HG03565 (cell line): ENCODE measurements around the gene ABCC1.
"Not testable (repeated sequence)": the region's sequence is repeated elsewhere in the genome, so short reads cannot be mapped to it uniquely, and the experiment has no call there.

Source experiments
- ATAC-seq: cut with Tn5 transposase; IDR thresholded peaks from one replicate; pipeline ENCODE4 v1.9.1; 2021; ENCODE audit warnings: mild to moderate bottlenecking, moderate library complexity; ENCODE audit not compliant: unreplicated experiment

Gene ABCC1

DNA sequence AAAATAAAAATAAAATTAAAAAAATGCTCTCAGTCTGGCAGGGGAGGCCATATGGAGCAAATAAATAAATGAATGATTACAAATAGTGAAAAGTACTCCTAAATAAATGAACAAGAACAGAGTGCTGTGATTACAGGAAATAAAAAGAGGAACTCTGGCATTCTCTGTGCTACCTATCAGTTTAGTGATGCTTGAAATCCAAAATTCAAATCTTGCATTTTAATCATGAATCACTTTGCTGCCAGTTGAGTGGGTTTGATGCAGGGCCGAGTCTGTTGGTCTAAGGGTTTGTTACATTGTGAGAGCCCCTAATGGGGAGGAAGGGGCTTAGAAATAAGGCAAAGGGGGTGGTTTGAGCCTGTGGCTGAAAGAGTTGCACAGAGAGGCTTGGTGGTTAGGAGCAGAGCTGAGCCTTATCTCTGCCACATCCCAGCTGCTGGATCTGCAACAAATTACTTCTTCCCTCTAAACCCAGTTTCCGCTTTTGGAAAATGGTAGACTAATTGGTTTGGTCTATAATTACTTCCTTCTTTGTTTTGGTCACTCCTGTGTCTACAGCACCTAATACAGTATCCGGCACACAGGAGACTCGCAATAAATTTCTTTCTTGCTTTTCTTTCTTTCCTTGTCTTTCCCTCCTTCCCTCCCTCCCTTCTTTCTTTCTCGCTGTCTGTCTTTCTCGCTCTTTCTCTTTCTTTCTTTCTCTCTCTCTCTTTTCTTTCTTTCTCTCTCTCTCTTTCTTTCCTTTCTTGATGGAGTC, 6.3 kb upstream of the ABCC1 start:
- ATAC-seq = no peak

DNA sequence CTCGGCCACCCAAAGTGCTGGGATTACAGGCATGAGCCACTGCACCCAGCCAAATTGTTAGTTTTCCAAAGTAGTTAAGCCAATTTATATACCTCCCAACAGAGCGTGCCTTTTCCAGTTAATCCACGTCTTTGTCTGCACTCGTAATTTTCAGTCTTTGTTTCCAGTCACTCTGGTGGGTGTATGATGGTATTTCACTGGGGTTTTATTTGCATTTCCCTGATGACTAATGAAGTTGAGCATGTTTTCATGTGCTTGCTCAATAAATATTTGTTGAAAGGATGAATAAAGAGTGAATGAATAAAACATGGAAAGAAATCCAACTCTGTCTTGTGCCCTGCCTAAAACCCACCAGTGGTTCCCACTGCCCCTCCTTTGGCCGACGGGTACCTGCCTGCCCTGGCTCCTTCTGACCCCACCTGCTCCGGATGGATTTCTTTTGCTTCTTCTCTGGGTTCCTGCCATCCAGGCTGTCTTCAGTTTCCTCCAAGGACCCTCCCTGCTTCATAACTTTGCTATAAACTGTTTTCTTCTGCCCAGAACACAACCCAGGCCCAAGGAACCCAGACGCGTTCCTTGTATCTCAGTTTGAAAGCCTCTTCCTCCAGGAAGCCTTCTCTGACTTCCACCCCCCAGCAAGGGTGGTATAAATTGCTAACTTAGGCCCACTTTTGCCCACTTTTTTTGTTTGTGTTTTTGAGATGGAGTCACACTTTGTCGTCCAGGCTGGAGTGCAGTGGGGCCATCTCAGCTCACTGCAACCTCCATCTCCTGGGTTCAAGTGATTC, 3.0 kb upstream of the ABCC1 start:
- no peak for ATAC-seq

- ATAC-seq = no peak
These were observed 1.4 kb upstream of the ABCC1 start for GRCh38 chr16:15947983-15948509.

GRCh38 chr16:15948532-15949209, 745 bp upstream of the ABCC1 start:
- ATAC-seq = no peak

GRCh38 chr16:15950161-15950854, 892 bp downstream of the ABCC1 start:
- no peak for ATAC-seq

DNA sequence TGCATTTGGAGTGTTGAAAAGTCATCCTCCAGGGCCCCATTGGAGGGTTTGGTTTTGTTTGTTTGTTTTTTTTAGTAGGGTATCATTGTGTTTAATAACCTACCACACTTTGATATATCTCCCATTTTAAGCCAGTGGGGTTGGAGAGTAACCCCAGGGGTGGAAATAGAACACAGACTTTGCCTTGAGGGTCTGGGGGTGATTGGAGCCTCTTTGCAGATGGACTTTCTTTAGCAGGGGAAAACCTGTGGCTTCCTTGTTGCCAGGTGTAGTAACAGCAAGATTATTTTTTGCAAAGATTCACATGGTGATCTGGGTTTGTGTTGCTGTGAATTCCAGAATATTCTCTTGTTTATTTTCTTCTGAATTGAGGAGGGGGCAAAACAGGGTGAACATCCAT, 1.5 kb downstream of the ABCC1 start:
- ATAC-seq = no peak

- no peak for ATAC-seq
These were observed 2.4 kb downstream of the ABCC1 start for GRCh38 chr16:15951852-15952251.

DNA sequence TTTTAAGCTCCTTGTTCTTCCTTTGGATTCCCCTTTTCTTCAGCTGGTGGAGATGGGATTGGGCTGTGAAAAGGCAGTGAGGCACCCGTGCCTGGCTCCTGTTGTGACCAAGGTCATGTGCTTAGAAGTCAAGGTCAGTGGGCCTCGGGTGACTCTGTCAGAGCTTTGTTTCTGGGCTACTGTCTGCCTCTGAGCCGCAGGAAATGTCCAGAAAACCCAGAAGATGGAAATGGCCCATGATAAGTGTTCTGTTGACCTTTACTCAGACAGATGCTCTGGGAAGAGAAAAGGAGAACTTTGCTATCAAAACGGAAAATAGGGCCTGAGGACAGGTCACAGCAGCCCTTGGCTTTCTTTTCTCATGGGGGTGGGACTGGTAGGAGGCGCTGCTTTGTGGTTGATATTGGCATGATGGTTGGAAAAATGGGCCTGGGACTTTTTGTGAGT, 2.9 kb downstream of the ABCC1 start:
- no peak for ATAC-seq

GRCh38 chr16:15953477-15953876, 4.1 kb downstream of the ABCC1 start:
- ATAC-seq = no peak

DNA sequence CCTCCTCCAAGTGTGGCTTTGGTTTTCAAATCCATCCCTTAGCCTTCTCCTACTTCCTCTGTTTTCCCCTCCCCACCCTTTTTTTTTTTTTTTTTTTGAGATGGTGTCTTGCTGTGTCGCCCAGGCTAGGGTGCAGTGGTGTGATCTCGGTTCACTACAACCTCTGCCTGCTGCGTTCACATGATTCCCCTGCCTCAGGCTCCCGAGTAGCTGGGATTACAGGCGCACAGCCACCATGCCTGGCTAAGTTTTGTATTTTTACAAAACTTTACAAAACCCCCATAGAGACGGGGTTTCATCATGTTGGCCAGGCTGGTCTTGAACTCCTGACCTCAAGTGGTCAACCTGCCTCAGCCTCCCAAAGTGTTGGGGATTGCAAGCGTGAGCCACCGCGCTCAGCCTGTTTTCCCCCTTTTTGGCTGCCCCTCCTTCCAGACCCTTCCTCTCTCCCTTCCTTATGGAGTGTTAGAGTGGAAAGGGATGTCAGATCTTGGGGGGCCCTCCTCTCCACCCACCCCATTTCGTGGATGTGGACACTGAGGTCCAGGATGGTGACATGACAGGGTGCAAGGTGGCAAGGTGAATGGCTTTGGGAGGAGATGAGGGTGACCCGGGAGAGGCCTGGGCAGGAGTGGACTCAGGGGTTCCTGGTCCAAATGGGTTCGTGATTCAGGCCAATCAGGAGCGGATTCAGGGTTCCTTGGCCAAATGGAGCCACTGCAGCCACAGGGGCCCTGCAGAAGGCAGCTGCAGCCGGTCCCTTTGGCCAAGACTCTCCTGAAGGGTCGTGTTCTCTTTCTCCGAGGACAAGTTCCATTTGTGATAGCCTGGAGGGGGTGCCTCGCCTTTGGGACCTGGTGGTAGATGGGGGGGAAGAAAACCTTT, 4.8 kb downstream of the ABCC1 start:
- ATAC-seq = no peak

- no peak for ATAC-seq
These were observed 5.4 kb downstream of the ABCC1 start for GRCh38 chr16:15954814-15955151.

DNA sequence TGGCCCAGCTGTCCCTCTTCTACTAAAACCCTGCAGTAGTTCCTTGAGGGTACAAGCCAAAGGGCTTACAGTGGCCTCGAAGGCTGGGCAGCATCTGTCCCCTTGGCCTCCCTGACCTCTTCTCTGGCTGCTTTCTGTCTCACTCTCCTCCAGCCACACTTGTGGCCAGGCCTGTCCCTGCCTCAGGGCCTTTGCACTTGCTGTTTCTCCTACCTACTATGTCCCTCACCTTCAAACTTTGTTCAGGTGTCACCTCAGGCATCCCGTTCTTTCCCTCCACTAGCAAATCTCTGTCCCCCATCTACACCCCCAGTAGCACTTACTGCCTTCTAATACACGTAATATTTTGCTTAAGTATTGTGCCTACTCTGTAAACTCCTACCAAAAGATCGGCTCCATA, 6.0 kb downstream of the ABCC1 start:
- ATAC-seq = no peak

- not testable (repeated sequence) for ATAC-seq
These were observed 6.7 kb downstream of the ABCC1 start for GRCh38 chr16:15956106-15956505.

DNA sequence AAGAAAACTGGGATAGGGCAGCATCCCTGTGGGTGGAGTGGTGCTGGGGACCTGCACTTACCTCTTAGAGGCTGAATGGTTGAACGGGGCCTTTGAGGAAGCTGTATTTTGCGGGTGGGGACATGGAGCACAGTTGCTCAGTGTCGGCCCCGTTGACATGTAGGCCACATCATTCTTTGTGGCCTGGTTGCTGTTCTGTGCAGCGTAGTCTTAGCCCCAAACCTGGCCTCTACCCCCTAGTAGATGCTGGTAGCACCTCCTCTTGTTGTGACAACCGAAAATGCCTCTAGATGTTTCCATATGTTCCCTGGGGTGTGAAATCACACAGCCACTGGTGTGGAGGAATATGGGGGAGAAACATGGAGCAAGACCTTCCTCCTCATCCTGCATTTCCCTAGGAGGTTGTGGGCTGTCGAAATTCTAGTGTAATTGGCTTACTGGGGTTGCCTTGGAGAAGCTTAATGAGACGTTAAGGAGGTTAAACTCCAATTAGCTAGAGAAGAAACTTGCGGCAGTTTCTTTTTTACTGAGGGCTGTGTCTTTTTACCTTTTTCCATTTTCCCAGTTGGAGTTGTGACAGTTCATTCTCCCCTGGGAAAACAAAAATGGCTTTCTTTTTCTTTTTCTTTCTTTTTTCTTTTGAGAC, 9.4 kb downstream of the ABCC1 start:
- no peak for ATAC-seq

DNA sequence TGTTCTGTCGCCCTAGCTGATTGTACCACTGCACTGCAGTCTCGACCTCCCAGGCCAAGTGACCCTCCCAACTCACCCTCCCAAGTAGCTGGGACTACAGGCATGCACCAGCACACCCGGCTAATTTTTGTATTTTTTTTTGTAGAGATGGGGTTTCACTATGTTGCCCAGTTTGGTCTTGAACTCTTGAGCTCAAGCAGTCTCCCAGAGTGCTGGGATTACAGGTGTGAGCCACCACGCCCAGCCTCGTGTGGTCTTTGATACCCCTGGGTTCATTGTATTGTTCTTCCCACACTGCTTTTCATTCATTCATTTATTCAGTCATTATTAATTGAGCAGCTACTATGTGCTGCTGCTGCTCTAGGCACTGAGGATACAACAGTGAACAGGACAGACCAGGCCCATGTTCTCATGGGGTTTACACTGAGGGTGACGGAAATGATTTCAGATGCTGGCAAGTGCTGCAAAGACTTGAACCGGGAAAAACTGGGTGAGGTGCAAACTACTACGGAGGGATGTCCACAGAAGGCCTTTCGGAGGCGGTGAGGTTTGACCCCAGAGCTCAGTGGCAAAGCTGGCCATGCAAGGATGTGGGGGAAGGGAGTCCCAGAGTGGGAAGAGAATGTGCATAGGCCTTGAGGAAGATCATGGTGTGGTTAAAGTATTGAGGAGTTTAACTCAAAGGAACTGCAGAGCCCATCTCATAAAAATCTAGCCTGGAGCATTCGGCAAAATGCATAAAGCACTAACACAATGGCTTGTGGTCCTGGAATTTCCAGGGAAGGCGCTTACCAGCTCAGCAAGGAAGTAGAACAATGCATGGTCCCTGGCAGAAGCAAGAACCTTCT, 10.9 kb downstream of the ABCC1 start:
- no peak for ATAC-seq

DNA sequence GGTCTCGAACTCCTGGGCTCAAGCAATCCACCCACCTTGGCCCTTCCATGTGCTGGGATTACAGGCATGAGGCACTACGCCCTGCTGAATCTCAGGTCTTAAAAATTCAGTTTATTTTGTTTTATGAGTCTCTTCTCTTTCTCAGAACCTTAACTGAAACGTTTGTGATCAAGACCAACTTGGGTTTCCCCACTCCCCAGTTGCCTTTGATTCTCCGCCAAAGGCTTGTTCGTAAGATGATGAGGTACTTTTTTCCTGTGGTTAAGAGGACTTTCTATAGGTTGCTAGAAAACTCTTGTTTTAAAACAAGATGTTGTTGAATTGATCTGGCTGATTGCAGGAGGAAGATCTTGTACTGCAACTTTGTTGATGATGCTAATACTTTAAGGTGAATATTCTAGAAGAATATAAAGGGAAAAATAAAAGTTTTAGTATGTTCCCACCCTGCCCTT, 11.7 kb downstream of the ABCC1 start:
- peak; percentile 71 for ATAC-seq

DNA sequence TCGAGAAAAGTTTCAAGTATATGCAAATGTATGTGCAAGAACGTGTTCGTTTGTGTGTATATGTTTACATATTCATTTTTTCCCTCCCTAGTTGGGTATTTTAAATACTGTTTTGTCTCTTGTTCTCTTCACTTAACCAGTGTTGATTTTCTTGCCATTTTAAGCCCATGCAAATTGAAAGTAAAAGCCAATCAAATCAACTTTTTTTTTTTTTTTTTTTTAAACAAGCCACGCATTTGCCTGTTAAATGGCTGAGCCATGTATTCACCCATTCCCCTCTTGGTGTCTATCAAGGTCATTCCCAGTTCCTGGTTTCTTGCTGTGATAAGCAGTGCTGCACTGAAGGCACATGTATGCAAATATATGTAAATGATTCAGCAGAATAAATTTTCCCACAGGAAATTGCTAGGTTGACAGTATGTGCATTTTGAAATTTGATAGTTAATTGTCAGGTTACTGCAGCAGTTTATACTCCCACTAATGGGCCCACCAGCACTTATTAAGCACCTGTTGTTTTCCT, 12.2 kb downstream of the ABCC1 start:
- ATAC-seq = peak; percentile 17

DNA sequence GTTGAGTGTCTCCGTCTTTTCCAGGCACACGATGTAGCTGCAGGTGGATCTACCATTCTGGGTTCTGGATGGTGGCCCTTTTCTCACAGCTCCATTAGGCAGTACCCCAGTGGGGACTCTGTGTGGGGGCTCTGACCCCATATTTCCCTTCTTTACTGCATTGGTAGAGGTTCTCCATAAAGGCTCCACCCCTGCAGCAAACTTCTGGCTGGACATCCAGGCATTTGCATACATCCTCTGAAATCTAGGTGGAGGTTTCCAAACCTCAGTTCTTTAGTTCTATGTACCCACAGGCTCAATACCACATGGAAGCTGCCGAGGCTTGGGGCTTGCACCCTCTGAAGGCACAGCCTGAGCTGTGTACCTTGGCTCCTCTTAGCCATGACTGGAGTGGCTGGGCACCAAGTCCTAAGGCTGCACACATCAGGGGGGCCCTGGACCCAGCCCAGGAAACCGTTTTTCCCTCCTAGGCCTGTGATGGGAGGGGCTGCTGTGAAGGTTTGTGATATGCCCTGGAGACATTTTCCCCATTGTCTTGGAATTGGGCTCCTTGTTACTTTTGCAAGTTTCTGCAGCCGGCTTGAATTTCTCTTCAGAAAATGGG, 14.0 kb downstream of the ABCC1 start:
- ATAC-seq = no peak
